Tibial artery (tissue), 4 donors: Measurements from ENCODE around the gene CFAP299.
"Not testable (repeated sequence)": the region's sequence is repeated elsewhere in the genome, so short reads cannot be mapped to it uniquely, and the experiment has no call there.

Experiments used
- DNase-seq, 2 donors: peaks; one replicate each; pipeline ENCODE4 v3.0.0-alpha.2; 2019
- H3K27ac ChIP-seq, 2 donors: fragments of 200-600 bp; sonication (generic) in 1 of 2; 1 replicate in 1 of 2; 2 replicates in 1 of 2; pipeline ENCODE4 v1.5.1; 2018 to 2019; ENCODE audit warnings: mild to moderate bottlenecking in 1 of 2
- H3K27me3 ChIP-seq, 2 donors: fragments of 200-600 bp; sonication (generic) in 1 of 2; one replicate each; pipeline versions ENCODE4 v1.5.1 to v1.6.0; 2016 to 2019
- H3K36me3 ChIP-seq, 3 donors: fragments of 200-600 bp; sonication (generic) in 2 of 3; one replicate each; pipeline ENCODE4 v1.5.1; 2016 to 2019; ENCODE audit warnings: mild to moderate bottlenecking in 2 of 3
- H3K4me1 ChIP-seq, 4 donors: fragments of 200-600 bp; sonication (generic) in 2 of 4; 1 replicate in 3 of 4; 2 replicates in 1 of 4; pipeline ENCODE4 v1.5.1; 2016 to 2019
- H3K4me3 ChIP-seq, 2 donors: fragments of 200-600 bp; sonication (generic) in 1 of 2; 1 replicate in 1 of 2; 2 replicates in 1 of 2; pipeline ENCODE4 v1.5.1; 2018 to 2019; ENCODE audit warnings: mild to moderate bottlenecking in 2 of 2
- H3K9me3 ChIP-seq, 3 donors: fragments of 200-600 bp; sonication (generic) in 1 of 3; one replicate each; pipeline ENCODE4 v1.5.1; 2016 to 2019
- CTCF ChIP-seq, 2 experiments: fragments of 200-600 bp in 1 of 2; fragments of 450-650 bp in 1 of 2; IDR thresholded peaks; one replicate each; pipeline ENCODE4 v1.5.1; 2017 to 2019; ENCODE audit warnings: antibody characterized with exemption in 2 of 2, mild to moderate bottlenecking in 1 of 2, moderate library complexity in 1 of 2
- intact Hi-C: fragments of 100-400 bp; cut with DNase I; formaldehyde crosslinking; loops from one replicate; pipeline ENCODE4 v1.15.0; 2023; ENCODE audit warnings: low total_unique reads

The CFAP299 gene

GRCh38 chr4:80790152-80790551 lies 454.6 kb downstream of the CFAP299 start:
- H3K4me3 ChIP-seq = no peak overlapping the region
- H3K4me1 ChIP-seq = no peaks in the 10 kb centered on the region
- H3K27me3 ChIP-seq = no peaks in the 10 kb centered on the region
- H3K27ac ChIP-seq = no peak overlapping the region
- TF ChIP-seq CTCF (IDR thresholded peaks at IDR 0.05) = no peak
- no peak for DNase-seq
- intact Hi-C loops = no loop called here
- no peaks in the 10 kb centered on the region for H3K9me3 ChIP-seq
- no peaks in the 10 kb centered on the region for H3K36me3 ChIP-seq

GRCh38 chr4:80793660-80794059 lies 458.1 kb downstream of the CFAP299 start:
- intact Hi-C loops, H3K36me3 ChIP-seq, H3K4me3 ChIP-seq, H3K27ac ChIP-seq, H3K27me3 ChIP-seq, H3K4me1 ChIP-seq, DNase-seq: not testable (repeated sequence)
- peaks cover 0 to 17% (median 13%) of the 10 kb centered on the region in 3 donors for H3K9me3 ChIP-seq

- Histone ChIP-seq H3K4me1 (no peaks in the 10 kb centered on the region), H3K27me3 (no peaks in the 10 kb centered on the region), H3K27ac (no peak overlapping the region), H3K9me3 (peaks cover 0 to 17% (median 13%) of the 10 kb centered on the region in 3 donors), H3K4me3 (no peak overlapping the region), H3K36me3 (no peaks in the 10 kb centered on the region)
- no peak for TF ChIP-seq CTCF (IDR thresholded peaks at IDR 0.05)
- no peak for DNase-seq
- intact Hi-C loops = no loop called here
Observed at GRCh38 chr4:80798082-80798481, 462.6 kb downstream of the CFAP299 start.

- peaks cover 0 to 17% (median 13%) of the 10 kb centered on the region in 3 donors for H3K9me3 ChIP-seq
- H3K27me3 ChIP-seq, intact Hi-C loops, H3K27ac ChIP-seq, H3K36me3 ChIP-seq, H3K4me3 ChIP-seq, H3K4me1 ChIP-seq, DNase-seq: not testable (repeated sequence)
Observed at GRCh38 chr4:80800719-80801118, 465.2 kb downstream of the CFAP299 start.

- Histone ChIP-seq H3K27ac (no peak overlapping the region), H3K9me3 (no peaks in the 10 kb centered on the region), H3K4me3 (no peak overlapping the region), H3K27me3 (no peaks in the 10 kb centered on the region), H3K36me3 (no peaks in the 10 kb centered on the region), H3K4me1 (no peaks in the 10 kb centered on the region)
- intact Hi-C loops = no loop called here
- no peak for TF ChIP-seq CTCF (IDR thresholded peaks at IDR 0.05)
- DNase-seq = no peak
Observed at GRCh38 chr4:80803337-80803736, 467.8 kb downstream of the CFAP299 start.

GRCh38 chr4:80806472-80806871 lies 470.9 kb downstream of the CFAP299 start:
- DNase-seq = no peak
- no peak for TF ChIP-seq CTCF (IDR thresholded peaks at IDR 0.05)
- H3K9me3 ChIP-seq = no peaks in the 10 kb centered on the region
- H3K27ac ChIP-seq = no peak overlapping the region
- H3K4me3 ChIP-seq = no peak overlapping the region
- H3K4me1 ChIP-seq = no peaks in the 10 kb centered on the region
- no peaks in the 10 kb centered on the region for H3K27me3 ChIP-seq
- no peaks in the 10 kb centered on the region for H3K36me3 ChIP-seq
- intact Hi-C loops = no loop called here

- intact Hi-C loops = no loop called here
- no peak for DNase-seq
- H3K36me3 ChIP-seq = no peaks in the 10 kb centered on the region
- H3K9me3 ChIP-seq = no peaks in the 10 kb centered on the region
- no peak overlapping the region for H3K4me3 ChIP-seq
- H3K4me1 ChIP-seq = no peaks in the 10 kb centered on the region
- TF ChIP-seq CTCF (IDR thresholded peaks at IDR 0.05) = no peak
- H3K27me3 ChIP-seq = no peaks in the 10 kb centered on the region
- H3K27ac ChIP-seq = no peak overlapping the region
Observed at GRCh38 chr4:80809039-80809729, 473.7 kb downstream of the CFAP299 start.
